Kidney (tissue), 14 donors: ENCODE data around the gene MSI2. TPM values are rescaled to one million over a fixed set of nuclear protein-coding genes. Genes with fewer than 3 reads are reported as not detected.

Source experiments
- DNase-seq, 5 donors: peaks; one replicate each; pipeline ENCODE4 v3.0.0-alpha.2; 2013 to 2020
- FAIRE-seq: peaks from 2 replicates; lab custom pipeline; 2012; peaks lifted over from hg19 to GRCh38; lab: Jason Lieb, UNC
- H3K27ac ChIP-seq, 2 donors: one replicate each; pipeline ENCODE4 v1.7.0; 2013; ENCODE audit warnings: low read depth in 2 of 2, low read length in 2 of 2, inconsistent platforms in 1 of 2
- H3K27me3 ChIP-seq: one replicate; pipeline ENCODE4 v1.7.1; 2013; ENCODE audit warnings: low read length, inconsistent platforms; ENCODE audit not compliant: control insufficient read depth, insufficient read depth
- H3K36me3 ChIP-seq, 3 donors: one replicate each; pipeline versions ENCODE4 v1.7.0 to v1.7.1; 2013; ENCODE audit warnings: low read length in 3 of 3, control low read depth in 1 of 3, inconsistent platforms in 1 of 3; ENCODE audit not compliant: insufficient read depth in 3 of 3, control insufficient read depth in 2 of 3
- H3K4me1 ChIP-seq, 3 donors: one replicate each; pipeline versions ENCODE4 v1.7.0 to v1.7.1; 2013; ENCODE audit warnings: low read length in 3 of 3, inconsistent platforms in 1 of 3, low read depth in 1 of 3; ENCODE audit not compliant: control insufficient read depth in 2 of 3, insufficient read depth in 2 of 3
- H3K4me3 ChIP-seq, 3 donors: one replicate each; pipeline versions ENCODE4 v1.7.0 to v1.8.1; 2013; ENCODE audit warnings: low read length in 3 of 3, control low read depth in 1 of 3, inconsistent platforms in 1 of 3
- H3K9ac ChIP-seq, 3 donors: one replicate each; pipeline versions ENCODE4 v1.7.0 to v1.7.1; 2013; ENCODE audit warnings: low read length in 3 of 3, control low read depth in 1 of 3, inconsistent platforms in 1 of 3
- H3K9me3 ChIP-seq, 3 donors: one replicate each; pipeline versions ENCODE4 v1.7.0 to v1.7.1; 2013; ENCODE audit warnings: low read length in 3 of 3, control low read depth in 1 of 3, inconsistent platforms in 1 of 3; ENCODE audit not compliant: control insufficient read depth in 2 of 3, insufficient read depth in 1 of 3
- intact Hi-C: fragments of 100-400 bp; cut with DNase I; formaldehyde crosslinking; loops from one replicate; pipeline ENCODE4 v1.11.1; 2022
- polyA plus RNA-seq: library from polyadenylated mRNA; stranded (reverse); fragments of 350-450 nt; fragmentation: Illumina TruSeq; extraction: RNeasy Lipid Tissue Mini Kit (QIAGEN cat#74804); gene quantifications from one replicate; pipeline ENCODE4 v1.2.3, GENCODE V29; 2014; ENCODE audit warnings: low read depth, low replicate concordance; ENCODE audit not compliant: insufficient read depth
- total RNA-seq: library from RNA; stranded (reverse); fragmentation: NEBNext Ultra II Directional; extraction: Animal tissue kit (Norgen Biotek cat#: 25700); gene quantifications from one replicate; pipeline ENCODE4 v1.2.1, GENCODE V29; 2021
- TF ChIP-seq, protein P1 (sequence below): IDR thresholded peaks from 3 replicates; pipeline ENCODE4 v1.5.1; 2012; ENCODE audit warnings: mild to moderate bottlenecking, moderate library complexity, borderline replicate concordance; ENCODE audit not compliant: insufficient read depth; ENCODE audit errors: extremely low read depth
- donor health status: control.
- donor health status: control.
- donor health status: control.
- donor health status: control.
- donor health status: control.
- donor health status: DM: yes; HTN: yes; CAD: no.
- donor health status: Normal renal cell carcinoma (clear cell type).

Gene MSI2
- total and polyA plus RNA-seq, 2 donors from 2014 or later, result 69.2 to 151 TPM

DNA sequence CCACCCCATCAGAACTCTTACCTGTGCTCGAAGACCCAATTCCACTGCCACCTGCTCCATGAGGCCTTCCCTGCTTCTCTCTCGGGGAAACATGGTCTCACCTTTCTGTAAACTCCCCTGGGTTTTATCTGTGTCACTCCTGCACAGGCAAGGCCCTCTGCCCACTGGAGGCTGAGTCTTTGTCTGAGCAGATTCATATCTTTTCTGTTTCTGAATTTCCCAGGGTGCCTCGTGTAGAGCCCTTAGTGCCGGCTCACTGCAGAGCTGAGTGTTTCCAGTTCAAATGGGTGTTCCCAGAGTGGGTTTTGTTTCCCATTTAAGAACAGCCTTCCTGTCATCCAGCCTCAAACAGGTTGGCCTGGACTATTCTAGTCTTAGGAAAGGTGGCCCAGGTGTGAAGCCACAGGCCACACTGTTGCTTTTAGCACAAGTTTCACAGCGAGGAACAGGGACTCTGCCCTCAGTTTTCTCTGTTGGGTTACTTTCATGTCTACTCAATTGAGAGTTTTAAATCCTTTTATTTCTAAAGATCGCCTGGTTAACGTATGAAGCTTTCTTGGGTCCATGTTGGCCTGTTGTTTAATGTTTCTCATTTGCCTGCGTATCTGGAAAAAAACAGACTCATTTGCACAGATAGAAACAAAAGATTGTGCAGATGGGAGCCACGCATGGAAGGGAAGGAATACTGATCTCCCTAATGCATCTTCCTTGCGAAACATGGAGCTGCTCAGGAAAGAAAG lies 228.7 kb downstream of the MSI2 start:
- H3K27me3 ChIP-seq, result no peaks in the 10 kb centered on the region
- no peak for DNase-seq
- intact Hi-C loops, result no loop called here
- H3K27ac ChIP-seq, result no peak overlapping the region
- no peak for FAIRE-seq
- no peaks in the 10 kb centered on the region for H3K9me3 ChIP-seq
- H3K4me1 ChIP-seq, result peaks cover 9 to 28% (median 18%) of the 10 kb centered on the region in 3 donors
- TF ChIP-seq, protein P1, sequence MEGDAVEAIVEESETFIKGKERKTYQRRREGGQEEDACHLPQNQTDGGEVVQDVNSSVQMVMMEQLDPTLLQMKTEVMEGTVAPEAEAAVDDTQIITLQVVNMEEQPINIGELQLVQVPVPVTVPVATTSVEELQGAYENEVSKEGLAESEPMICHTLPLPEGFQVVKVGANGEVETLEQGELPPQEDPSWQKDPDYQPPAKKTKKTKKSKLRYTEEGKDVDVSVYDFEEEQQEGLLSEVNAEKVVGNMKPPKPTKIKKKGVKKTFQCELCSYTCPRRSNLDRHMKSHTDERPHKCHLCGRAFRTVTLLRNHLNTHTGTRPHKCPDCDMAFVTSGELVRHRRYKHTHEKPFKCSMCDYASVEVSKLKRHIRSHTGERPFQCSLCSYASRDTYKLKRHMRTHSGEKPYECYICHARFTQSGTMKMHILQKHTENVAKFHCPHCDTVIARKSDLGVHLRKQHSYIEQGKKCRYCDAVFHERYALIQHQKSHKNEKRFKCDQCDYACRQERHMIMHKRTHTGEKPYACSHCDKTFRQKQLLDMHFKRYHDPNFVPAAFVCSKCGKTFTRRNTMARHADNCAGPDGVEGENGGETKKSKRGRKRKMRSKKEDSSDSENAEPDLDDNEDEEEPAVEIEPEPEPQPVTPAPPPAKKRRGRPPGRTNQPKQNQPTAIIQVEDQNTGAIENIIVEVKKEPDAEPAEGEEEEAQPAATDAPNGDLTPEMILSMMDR, result no peak
- H3K36me3 ChIP-seq, result no peaks in the 10 kb centered on the region
- H3K9ac ChIP-seq, result no peak overlapping the region
- H3K4me3 ChIP-seq, result no peak overlapping the region

DNA sequence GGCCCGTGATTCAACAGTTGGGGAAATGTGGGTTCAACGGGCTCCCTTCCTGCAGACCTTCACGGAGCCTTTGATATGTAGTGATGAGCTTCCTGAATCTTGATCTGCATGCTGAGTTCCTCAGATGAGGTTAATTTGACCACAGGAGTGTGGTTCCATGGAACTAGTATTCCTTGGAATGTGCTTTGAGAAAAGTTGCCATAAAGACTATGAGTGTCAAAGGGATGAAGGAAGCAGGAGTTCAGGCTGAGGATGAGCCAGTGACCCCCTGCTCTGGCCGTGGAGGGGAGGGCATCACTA lies 229.2 kb downstream of the MSI2 start:
- Histone ChIP-seq H3K4me3 (no peak overlapping the region), H3K9ac (no peak overlapping the region), H3K9me3 (no peaks in the 10 kb centered on the region), H3K4me1 (peaks cover 9 to 28% (median 22%) of the 10 kb centered on the region in 3 donors), H3K27ac (no peak overlapping the region), H3K36me3 (no peaks in the 10 kb centered on the region), H3K27me3 (no peaks in the 10 kb centered on the region)
- FAIRE-seq (no peak), DNase-seq (no peak)
- intact Hi-C loops, result no loop called here
- TF ChIP-seq, protein P1, result no peak

DNA sequence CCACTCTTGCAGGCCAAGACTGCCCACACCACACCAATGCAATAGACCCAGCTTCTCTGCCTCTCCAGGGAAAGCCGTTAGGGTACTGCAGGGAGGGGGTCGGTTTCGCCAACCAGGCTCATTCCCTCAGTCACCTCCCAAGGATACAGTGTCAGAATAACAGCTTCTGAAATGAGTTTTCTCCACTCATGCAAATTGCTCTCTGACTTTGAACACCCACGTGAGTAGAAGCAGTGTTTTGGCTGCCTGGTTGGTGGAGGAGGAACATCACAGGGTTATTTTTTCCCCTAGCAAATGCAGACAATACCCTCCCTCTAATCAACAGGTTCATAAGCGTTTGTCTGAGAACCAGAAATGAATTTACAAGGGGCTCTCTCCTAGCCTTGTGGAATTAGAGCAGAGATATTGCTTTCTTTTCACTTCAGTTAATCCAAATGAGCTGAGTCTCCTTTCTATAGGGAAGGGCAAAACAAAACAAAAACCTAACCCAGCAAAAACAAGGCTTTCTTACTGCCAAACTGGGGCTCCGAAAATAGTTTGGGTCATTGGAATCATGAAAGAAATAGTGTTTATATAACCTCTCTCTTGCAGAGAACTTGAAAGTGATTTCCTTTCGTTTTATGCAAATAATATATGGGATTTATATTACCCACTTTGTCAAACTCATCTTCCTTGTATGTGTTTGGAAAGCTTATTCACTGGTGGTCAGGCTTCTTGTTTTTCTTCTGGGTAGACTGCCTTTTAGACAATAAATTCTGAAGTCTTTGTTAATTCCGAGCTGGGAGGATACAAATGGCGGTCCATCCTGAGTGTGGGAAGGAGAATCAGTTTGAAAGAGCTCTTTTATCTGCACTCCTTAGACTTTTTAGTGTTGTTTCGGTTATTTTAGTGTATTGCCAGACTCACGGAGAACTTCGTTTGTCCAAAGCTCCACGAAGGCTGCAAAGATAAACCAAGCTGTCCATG lies 229.9 kb downstream of the MSI2 start:
- no peaks in the 10 kb centered on the region for H3K36me3 ChIP-seq
- H3K27ac ChIP-seq, result no peak overlapping the region
- TF ChIP-seq, protein P1, result no peak
- peaks cover 6 to 29% (median 26%) of the 10 kb centered on the region in 3 donors for H3K4me1 ChIP-seq
- H3K27me3 ChIP-seq, result no peaks in the 10 kb centered on the region
- no peaks in the 10 kb centered on the region for H3K9me3 ChIP-seq
- H3K4me3 ChIP-seq, result peak overlapping the region in 1 of 3 donors; percentile 14
- no peak overlapping the region for H3K9ac ChIP-seq
- intact Hi-C loops, result no loop called here
- no peak for FAIRE-seq
- peak in 4 of 5 donors; percentile 70 to 88 (median 78) for DNase-seq
